ENCODE data around the gene OGA. TPM values are rescaled to one million over a fixed set of nuclear protein-coding genes. Genes with fewer than 3 reads are reported as not detected.
A peak's percentile ranks its signal among the peaks of the same experiment; 100 is the strongest.

Gene OGA
- total RNA-seq, 2 experiments from 2014 or later: 395 to 416 TPM

DNA sequence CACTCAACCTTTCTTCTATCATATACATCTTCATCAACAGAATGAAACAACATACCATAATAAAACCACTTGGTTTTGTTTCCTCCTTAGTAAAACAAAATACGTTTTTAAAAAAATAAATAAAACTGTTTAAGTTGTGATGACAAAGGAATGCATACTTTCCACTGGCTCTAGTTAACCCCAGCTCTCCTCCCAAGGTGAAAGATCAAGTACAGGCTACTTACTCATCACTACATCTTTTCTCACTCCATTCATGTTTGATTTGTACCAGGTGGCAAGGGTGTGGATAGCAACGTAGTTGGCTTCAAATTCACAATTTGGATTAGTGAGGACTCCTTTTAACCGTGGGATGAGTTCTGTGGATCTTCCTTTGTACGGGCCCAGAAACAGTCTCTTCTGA lies 14.7 kb downstream of the OGA start:
- DNase-seq (no peak), ATAC-seq (ENCODE audit: poor library complexity) (no peak)
- intact Hi-C loops (cut with DNase I, micrococcal nuclease): no loop called here
- no peaks in the 10 kb centered on the region for H3K4me1 ChIP-seq (ENCODE audit: insufficient read depth, low read length)
- no peaks in the 10 kb centered on the region for H3K9me3 ChIP-seq (ENCODE audit: control insufficient read depth in 1 of 2, insufficient read depth in 1 of 2, low read length in 2 of 2)
- H3K4me3 ChIP-seq (ENCODE audit: low read length): no peak overlapping the region
- no peak for TF ChIP-seq CTCF (IDR thresholded peaks at IDR 0.05)
- H3K27me3 ChIP-seq (ENCODE audit: control insufficient read depth in 1 of 2, insufficient read depth in 2 of 2, low read length in 2 of 2): no peaks in the 10 kb centered on the region
- CTCF ChIA-PET: interaction anchor here (0.6 kb wide), 1 partner anchor 19 kb away, joined by 3 read pairs; no protein-coding TSS in a partner anchor
- Mint-ChIP-seq H3K27ac (peak overlapping the region; percentile 61), H3K4me1 (ENCODE audit: low read depth) (peaks cover 43% of the 10 kb centered on the region), H3K9me3 (no peaks in the 10 kb centered on the region), H3K4me3 (no peak overlapping the region), H3K27me3 (no peaks in the 10 kb centered on the region), H3K36me3 (ENCODE audit: low read depth) (peaks cover 83% of the 10 kb centered on the region)
- peaks cover 90% of the 10 kb centered on the region for H3K36me3 ChIP-seq (ENCODE audit: insufficient read depth, low read length)
- POLR2A ChIA-PET: interaction anchor here (0.7 to 2.5 kb wide), 2 partner anchors 15 to 330 kb away, joined by 3 to 8 read pairs; partner anchors contain the start of gene OGA
- no peak overlapping the region for H3K27ac ChIP-seq (ENCODE audit: low read depth in 1 of 2, low read length in 2 of 2)

DNA sequence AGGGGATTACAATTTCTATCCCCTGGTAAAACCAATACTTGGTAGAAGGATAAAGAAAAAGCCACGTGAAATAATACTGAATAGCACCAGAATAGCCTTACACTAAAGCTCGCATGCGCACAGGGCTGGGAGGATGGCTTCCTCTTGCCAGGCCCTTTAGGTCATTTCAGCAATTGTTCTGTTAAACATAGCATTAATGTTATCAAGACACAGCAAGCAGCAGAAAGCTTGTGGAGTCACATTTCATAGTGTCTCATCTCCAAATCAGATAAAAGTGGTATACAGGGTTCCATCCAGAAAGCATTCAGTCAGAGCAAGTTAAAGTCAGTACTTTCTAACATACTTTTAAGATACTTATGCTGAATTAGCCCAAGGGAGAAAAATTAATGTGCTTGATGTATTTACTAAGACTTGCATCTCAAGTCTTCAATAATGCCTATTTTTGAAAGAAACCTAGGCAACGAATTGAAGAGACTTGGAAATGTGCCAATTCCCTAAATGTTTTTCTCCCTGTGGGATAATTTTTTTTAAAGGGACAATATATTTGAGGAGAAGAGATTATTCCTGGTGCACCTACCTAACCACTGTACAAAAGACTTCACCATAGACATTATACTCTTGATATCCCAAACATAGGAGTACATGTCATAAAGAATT lies 20.7 kb downstream of the OGA start:
- Histone ChIP-seq H3K9me3 (ENCODE audit: control insufficient read depth in 1 of 2, insufficient read depth in 1 of 2, low read length in 2 of 2) (no peaks in the 10 kb centered on the region), H3K4me3 (ENCODE audit: low read length) (no peak overlapping the region), H3K36me3 (ENCODE audit: insufficient read depth, low read length) (peaks cover 96% of the 10 kb centered on the region), H3K27me3 (ENCODE audit: control insufficient read depth in 1 of 2, insufficient read depth in 2 of 2, low read length in 2 of 2) (no peaks in the 10 kb centered on the region), H3K4me1 (ENCODE audit: insufficient read depth, low read length) (no peaks in the 10 kb centered on the region), H3K27ac (ENCODE audit: low read depth in 1 of 2, low read length in 2 of 2) (no peak overlapping the region)
- intact Hi-C loops (cut with DNase I, micrococcal nuclease): no loop called here
- DNase-seq (no peak), ATAC-seq (ENCODE audit: poor library complexity) (no peak)
- CTCF ChIA-PET: interaction anchor here (2.4 kb wide), 1 partner anchor 16 kb away, joined by 7 read pairs; no protein-coding TSS in a partner anchor
- TF ChIP-seq CTCF (IDR thresholded peaks at IDR 0.05): no peak
- Mint-ChIP-seq H3K27ac (peak overlapping the region; percentile 10), H3K9me3 (no peaks in the 10 kb centered on the region), H3K36me3 (ENCODE audit: low read depth) (peaks cover 98% of the 10 kb centered on the region), H3K4me1 (ENCODE audit: low read depth) (peaks cover 52% of the 10 kb centered on the region), H3K4me3 (no peak overlapping the region), H3K27me3 (no peaks in the 10 kb centered on the region)
- POLR2A ChIA-PET: interaction anchor here (1.8 to 3.8 kb wide), 3 partner anchors 13 to 21 kb away, joined by 4 to 20 read pairs (median 11); partner anchors contain the start of genes NPM3 and OGA

- Mint-ChIP-seq H3K27me3 (no peaks in the 10 kb centered on the region), H3K27ac (no peak overlapping the region), H3K4me1 (ENCODE audit: low read depth) (peaks cover 26% of the 10 kb centered on the region), H3K4me3 (no peak overlapping the region), H3K9me3 (no peaks in the 10 kb centered on the region), H3K36me3 (ENCODE audit: low read depth) (peaks cover 91% of the 10 kb centered on the region)
- DNase-seq (no peak), ATAC-seq (ENCODE audit: poor library complexity) (no peak)
- Histone ChIP-seq H3K27ac (ENCODE audit: low read depth in 1 of 2, low read length in 2 of 2) (no peak overlapping the region), H3K36me3 (ENCODE audit: insufficient read depth, low read length) (peaks cover 92% of the 10 kb centered on the region), H3K4me3 (ENCODE audit: low read length) (no peak overlapping the region), H3K4me1 (ENCODE audit: insufficient read depth, low read length) (no peaks in the 10 kb centered on the region), H3K27me3 (ENCODE audit: control insufficient read depth in 1 of 2, insufficient read depth in 2 of 2, low read length in 2 of 2) (no peaks in the 10 kb centered on the region), H3K9me3 (ENCODE audit: control insufficient read depth in 1 of 2, insufficient read depth in 1 of 2, low read length in 2 of 2) (no peaks in the 10 kb centered on the region)
- ChIA-PET CTCF (no interaction called here), POLR2A (no interaction called here)
- no peak for TF ChIP-seq CTCF (IDR thresholded peaks at IDR 0.05)
- intact Hi-C loops (cut with DNase I, micrococcal nuclease): no loop called here
These were observed 24.7 kb downstream of the OGA start for GRCh38 chr10:101793526-101793925.

All from CD4-positive, alpha-beta T cell (primary cell).